Smooth muscle cell (in vitro differentiated cells): ENCODE data around the gene PDE6H. TPM values are rescaled to one million over a fixed set of nuclear protein-coding genes. Genes with fewer than 3 reads are reported as not detected.

Source experiments
- DNase-seq: peaks from one replicate; lab custom pipeline; 2025; ENCODE audit not compliant: unreplicated experiment; lab: John Stamatoyannopoulos, UW
- H2AFZ ChIP-seq: fragments of 200-600 bp; sonication (generic); 2 replicates; pipeline ENCODE4 v1.6.0; 2016; ENCODE audit warnings: antibody characterized with exemption, low read depth, mild to moderate bottlenecking
- H3F3A ChIP-seq: fragments of 200-600 bp; sonication (generic); 2 replicates; pipeline ENCODE4 v1.6.0; 2017; ENCODE audit warnings: antibody characterized with exemption, low read depth
- H3K27ac ChIP-seq: fragments of 200-600 bp; sonication (generic); 2 replicates; pipeline ENCODE4 v1.5.1; 2016; ENCODE audit warnings: low read depth, mild to moderate bottlenecking
- H3K27me3 ChIP-seq: fragments of 200-600 bp; sonication (generic); 2 replicates; pipeline ENCODE4 v1.6.1; 2016; ENCODE audit warnings: low read depth, mild to moderate bottlenecking
- H3K36me3 ChIP-seq: fragments of 200-600 bp; sonication (generic); 2 replicates; pipeline ENCODE4 v1.5.1; 2016; ENCODE audit warnings: low read depth
- H3K4me1 ChIP-seq: fragments of 200-600 bp; sonication (generic); 2 replicates; pipeline ENCODE4 v1.5.1; 2016; ENCODE audit warnings: low read depth
- H3K4me2 ChIP-seq: fragments of 200-600 bp; sonication (generic); 2 replicates; pipeline ENCODE4 v1.6.0; 2016; ENCODE audit warnings: mild to moderate bottlenecking
- H3K4me3 ChIP-seq: fragments of 200-600 bp; sonication (generic); 2 replicates; pipeline ENCODE4 v1.5.1; 2016; ENCODE audit warnings: mild to moderate bottlenecking
- H3K79me2 ChIP-seq: fragments of 200-600 bp; sonication (generic); 2 replicates; pipeline ENCODE4 v1.6.0; 2016; ENCODE audit warnings: low read depth, mild to moderate bottlenecking
- H3K9ac ChIP-seq: fragments of 200-600 bp; sonication (generic); 2 replicates; pipeline ENCODE4 v1.6.0; 2016; ENCODE audit warnings: low read depth
- H3K9me3 ChIP-seq: fragments of 200-600 bp; sonication (generic); replicated peaks from 2 replicates; pipeline ENCODE4 v1.5.1; 2016; ENCODE audit warnings: low read depth
- H4K20me1 ChIP-seq: fragments of 200-600 bp; sonication (generic); 2 replicates; pipeline ENCODE4 v1.6.0; 2016; ENCODE audit warnings: low read depth
- CTCF ChIP-seq: fragments of 200-600 bp; sonication (generic); IDR thresholded peaks from 2 replicates; pipeline ENCODE4 v1.5.1; 2017; ENCODE audit warnings: borderline replicate concordance, mild to moderate bottlenecking, antibody characterized with exemption; ENCODE audit not compliant: insufficient read depth, poor library complexity, severe bottlenecking
- WGBS: methylation state at CpG from one replicate; pipeline ENCODE4 v1.1.7; 2016; ENCODE audit warnings: low lambda C conversion rate; 5-methylcytosine and 5-hydroxymethylcytosine counted together
- polyA plus RNA-seq: library from polyadenylated mRNA; unstranded; fragments of >200 nt; fragmentation: Nextera tagmentation; extraction: Ambion mirVana; gene quantifications from 2 replicates; pipeline ENCODE4 v1.2.1, GENCODE V29; 2016
- total RNA-seq: library from RNA; depleted of rRNA; stranded (reverse); fragments of >200 nt; gene quantifications from 2 replicates; pipeline ENCODE4 v1.2.3, GENCODE V29; 2014

The PDE6H gene
- total and polyA plus RNA-seq, 2 experiments from 2014 or later = not detected

- Histone ChIP-seq H3K36me3 (no peaks in the 10 kb centered on the region), H2AFZ (no peak overlapping the region), H4K20me1 (no peaks in the 10 kb centered on the region), H3K4me3 (no peak overlapping the region), H3K4me2 (no peak overlapping the region), H3K9me3 (no peaks in the 10 kb centered on the region), H3K27ac (no peak overlapping the region), H3F3A (no peaks in the 10 kb centered on the region), H3K4me1 (no peaks in the 10 kb centered on the region), H3K79me2 (no peaks in the 10 kb centered on the region), H3K27me3 (no peaks in the 10 kb centered on the region), H3K9ac (no peak overlapping the region)
- WGBS = 89% methylated on average over 4 of the region's 4 CpGs
- DNase-seq = no peak
- no peak for TF ChIP-seq CTCF
Measured at GRCh38 chr12:14986449-14986848, 13.6 kb downstream of the PDE6H start.

- no peaks in the 10 kb centered on the region for H3K27me3 ChIP-seq
- TF ChIP-seq CTCF = no peak
- H2AFZ ChIP-seq = no peak overlapping the region
- no peaks in the 10 kb centered on the region for H3K9me3 ChIP-seq
- no peaks in the 10 kb centered on the region for H3K79me2 ChIP-seq
- 59% methylated on average over 3 of the region's 3 CpGs for WGBS
- no peaks in the 10 kb centered on the region for H4K20me1 ChIP-seq
- H3K4me2 ChIP-seq = no peak overlapping the region
- no peak overlapping the region for H3K9ac ChIP-seq
- H3K4me3 ChIP-seq = no peak overlapping the region
- DNase-seq = no peak
- H3K27ac ChIP-seq = no peak overlapping the region
- H3K4me1 ChIP-seq = no peaks in the 10 kb centered on the region
- no peaks in the 10 kb centered on the region for H3K36me3 ChIP-seq
- no peaks in the 10 kb centered on the region for H3F3A ChIP-seq
Measured at GRCh38 chr12:14988035-14988434, 15.2 kb downstream of the PDE6H start.

GRCh38 chr12:14989790-14990189 lies 16.9 kb downstream of the PDE6H start:
- Histone ChIP-seq H4K20me1 (no peaks in the 10 kb centered on the region), H3K9ac (no peak overlapping the region), H3K27me3 (no peaks in the 10 kb centered on the region), H3K79me2 (no peaks in the 10 kb centered on the region), H3K27ac (no peak overlapping the region), H3F3A (no peaks in the 10 kb centered on the region), H3K4me1 (no peaks in the 10 kb centered on the region), H3K36me3 (no peaks in the 10 kb centered on the region), H2AFZ (no peak overlapping the region), H3K4me2 (no peak overlapping the region), H3K4me3 (no peak overlapping the region), H3K9me3 (no peaks in the 10 kb centered on the region)
- TF ChIP-seq CTCF = no peak
- DNase-seq = no peak
- 55% methylated on average over 1 of the region's 1 CpG for WGBS

GRCh38 chr12:14991069-14991468 lies 18.2 kb downstream of the PDE6H start:
- no peaks in the 10 kb centered on the region for H3F3A ChIP-seq
- TF ChIP-seq CTCF = no peak
- H3K4me3 ChIP-seq = no peak overlapping the region
- H3K9me3 ChIP-seq = no peaks in the 10 kb centered on the region
- H4K20me1 ChIP-seq = no peaks in the 10 kb centered on the region
- no peak for DNase-seq
- no peaks in the 10 kb centered on the region for H3K27me3 ChIP-seq
- no peak overlapping the region for H3K4me2 ChIP-seq
- H3K9ac ChIP-seq = no peak overlapping the region
- no peaks in the 10 kb centered on the region for H3K79me2 ChIP-seq
- no peaks in the 10 kb centered on the region for H3K4me1 ChIP-seq
- no peak overlapping the region for H2AFZ ChIP-seq
- no peak overlapping the region for H3K27ac ChIP-seq
- no peaks in the 10 kb centered on the region for H3K36me3 ChIP-seq
